ENCODE data around the gene FA2H.
"Not testable (repeated sequence)": the region's sequence is repeated elsewhere in the genome, so short reads cannot be mapped to it uniquely, and the experiment has no call there.

FA2H gene

DNA sequence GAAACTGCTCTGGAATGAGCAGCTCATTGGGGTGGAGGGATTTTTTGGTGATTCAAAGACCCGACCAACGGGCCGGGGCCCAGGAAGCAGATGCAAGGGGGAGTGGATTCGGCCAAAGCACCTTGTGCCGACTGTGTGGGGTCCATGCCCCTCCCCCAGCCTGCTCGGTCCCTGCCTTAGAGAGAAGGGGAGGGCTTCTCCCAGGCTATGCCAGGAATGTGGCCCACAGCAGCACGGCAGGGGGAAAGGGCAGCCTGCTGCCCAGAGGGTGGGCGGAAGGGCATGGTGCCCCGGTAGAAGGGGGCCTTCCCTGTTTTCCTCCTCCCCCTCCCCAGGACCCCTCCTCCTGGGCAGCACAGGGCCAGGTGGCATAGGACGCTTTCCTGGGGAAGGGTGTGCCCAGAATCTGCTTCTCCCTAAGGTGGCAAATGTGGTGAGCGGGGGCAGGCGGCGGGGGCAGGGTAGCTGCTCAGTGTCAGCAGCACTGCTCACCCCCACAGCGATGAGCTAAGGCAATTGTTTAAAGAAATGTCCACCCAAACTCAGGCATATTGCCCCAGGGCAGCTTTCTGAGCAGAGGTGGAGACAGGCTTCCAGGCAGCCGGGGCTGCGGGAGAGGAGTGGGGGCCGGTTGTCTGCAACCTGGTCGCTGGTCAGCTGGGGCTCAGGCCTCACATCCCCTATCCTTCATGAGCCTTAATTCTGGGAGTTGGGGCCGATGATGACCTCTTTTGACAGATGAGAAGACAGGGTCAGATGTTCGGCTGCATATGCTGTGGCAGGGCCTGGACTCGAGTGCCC is 40.1 kb downstream of the FA2H start:
- no peak for DNase-seq
- in situ Hi-C loops (cut with HindIII; ENCODE audit: low pct_ligation_motif_present, low pct_unique_long_range_greater_than_20kb, low sequenced_read_pairs): no loop called here

DNA sequence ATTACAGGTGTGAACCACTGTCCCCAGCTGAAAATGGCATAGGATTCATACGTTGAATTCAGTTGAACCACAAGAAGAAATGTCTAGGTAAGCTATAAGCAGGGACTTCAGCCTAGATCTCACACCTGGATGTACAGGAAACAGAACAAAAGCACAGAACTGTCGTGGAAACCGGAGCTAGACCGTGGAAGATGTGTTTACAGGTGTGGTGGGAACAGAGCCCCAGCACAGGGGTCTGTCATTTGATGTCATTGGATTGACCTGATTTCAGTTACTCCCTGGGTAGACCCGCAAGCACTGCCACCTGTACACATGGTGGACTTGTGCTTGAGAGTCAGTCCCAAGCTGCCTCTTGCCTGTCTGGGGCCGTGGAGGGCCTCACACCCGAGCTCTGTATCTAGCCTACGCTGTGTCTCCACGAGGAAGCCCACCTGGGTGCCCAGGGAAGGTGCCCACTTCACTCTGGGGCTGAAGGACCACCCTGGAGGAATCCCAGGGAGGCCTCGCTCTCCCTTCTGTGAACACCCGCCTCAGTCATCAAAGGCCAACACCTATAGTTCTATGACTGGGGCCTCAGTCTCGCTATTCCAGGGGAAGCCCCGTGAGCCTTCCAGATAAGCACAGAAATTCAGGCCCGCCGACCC is 41.8 kb downstream of the FA2H start:
- no peak for DNase-seq
- in situ Hi-C loops (cut with HindIII; ENCODE audit: low pct_ligation_motif_present, low pct_unique_long_range_greater_than_20kb, low sequenced_read_pairs): no loop called here

DNA sequence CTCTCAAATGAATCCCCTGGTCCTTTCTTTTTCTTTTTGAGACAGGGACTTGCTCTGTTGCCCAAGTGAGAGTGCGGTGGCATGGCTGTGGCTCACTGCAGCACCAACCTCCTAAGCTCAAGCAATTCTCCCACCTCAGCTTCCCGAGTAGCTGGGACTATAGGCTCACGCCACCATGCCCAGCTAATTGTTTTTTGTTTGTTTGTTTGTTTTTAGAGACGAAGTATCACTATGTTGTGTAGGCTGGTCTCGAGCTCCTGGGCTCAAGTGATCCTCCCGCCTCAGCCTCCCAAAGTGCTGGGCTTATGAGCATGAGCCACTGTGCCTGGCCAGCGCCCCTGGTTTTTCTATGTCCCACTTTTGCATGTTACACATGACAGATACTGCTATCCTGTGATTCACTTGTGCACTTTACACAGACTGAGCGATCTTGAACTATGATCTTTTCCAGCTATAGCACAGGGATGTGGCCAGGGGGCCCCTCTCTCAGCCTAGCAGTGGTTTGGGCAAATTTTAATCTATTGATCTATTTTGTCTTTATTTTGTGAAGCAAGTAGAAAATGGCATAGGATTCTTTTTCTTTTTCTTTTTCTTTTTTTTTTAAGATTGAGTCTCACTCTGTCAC is 42.7 kb downstream of the FA2H start:
- DNase-seq: no peak
- in situ Hi-C loops (cut with HindIII; ENCODE audit: low pct_ligation_motif_present, low pct_unique_long_range_greater_than_20kb, low sequenced_read_pairs): no loop called here

DNA sequence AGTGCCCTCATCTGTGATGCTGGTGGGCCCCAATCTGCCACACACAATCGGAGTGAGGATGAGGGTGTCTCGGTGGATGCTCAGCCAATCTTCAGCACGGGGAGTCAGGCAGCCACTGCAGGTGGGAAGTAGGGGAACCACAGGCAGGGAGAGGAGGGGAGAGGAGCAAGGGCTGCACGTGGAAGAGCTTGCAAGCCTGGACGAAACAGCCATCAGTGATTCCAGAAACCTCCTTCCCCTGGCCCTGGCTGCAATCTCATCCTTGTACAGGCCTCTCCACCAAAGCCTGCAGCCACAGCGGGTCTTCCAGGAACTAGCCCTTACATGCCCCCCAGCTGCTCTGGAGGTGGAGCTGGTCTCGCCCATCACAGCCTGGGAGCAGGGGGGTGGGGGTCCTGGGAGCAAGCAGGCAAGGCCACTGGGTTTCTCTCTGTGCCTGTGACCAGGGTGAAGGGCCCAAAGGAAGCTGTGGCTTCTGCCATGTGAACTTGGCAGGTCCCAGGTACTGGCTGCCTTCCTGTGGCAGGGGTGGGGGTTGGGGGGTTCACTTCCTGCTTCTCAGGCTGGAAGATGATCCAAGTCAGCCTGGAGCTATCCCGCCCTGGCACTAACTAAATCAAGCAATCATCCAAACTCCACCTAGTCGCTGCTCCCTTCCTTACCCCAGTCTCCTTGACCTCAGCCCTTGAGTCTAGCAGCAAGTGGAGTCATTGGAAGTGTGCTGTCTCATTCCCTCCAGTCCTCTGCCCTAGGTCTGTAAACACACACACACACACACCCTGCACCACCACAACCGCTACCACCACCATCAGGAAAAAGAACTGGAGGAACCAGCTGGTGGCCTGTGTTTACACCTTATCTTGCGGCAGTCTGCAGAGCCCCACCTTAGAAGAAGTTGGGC is 44.6 kb downstream of the FA2H start:
- no peak for DNase-seq
- in situ Hi-C loops (cut with HindIII; ENCODE audit: low pct_ligation_motif_present, low pct_unique_long_range_greater_than_20kb, low sequenced_read_pairs): no loop called here

DNA sequence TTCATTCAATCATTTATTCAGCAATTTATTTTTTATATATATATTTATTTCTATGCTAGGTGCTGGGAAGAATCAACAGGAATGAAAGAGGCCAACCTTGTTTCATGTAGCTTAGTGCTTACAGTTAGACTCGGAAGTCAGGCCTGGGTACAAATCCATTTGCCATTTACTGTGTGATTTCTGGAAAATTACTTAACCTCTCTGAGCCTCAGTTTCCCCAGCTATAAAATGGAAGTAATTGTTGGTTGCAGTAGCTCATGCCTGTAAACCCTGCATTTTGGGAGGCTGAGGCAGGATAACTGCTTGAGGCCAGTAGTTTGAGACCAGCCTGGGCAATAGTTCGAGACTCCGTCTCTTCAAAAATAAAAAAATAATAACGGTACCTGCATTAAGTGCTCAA is 46.7 kb downstream of the FA2H start:
- in situ Hi-C loops (cut with HindIII; ENCODE audit: low pct_ligation_motif_present, low pct_unique_long_range_greater_than_20kb, low sequenced_read_pairs): no loop called here

DNA sequence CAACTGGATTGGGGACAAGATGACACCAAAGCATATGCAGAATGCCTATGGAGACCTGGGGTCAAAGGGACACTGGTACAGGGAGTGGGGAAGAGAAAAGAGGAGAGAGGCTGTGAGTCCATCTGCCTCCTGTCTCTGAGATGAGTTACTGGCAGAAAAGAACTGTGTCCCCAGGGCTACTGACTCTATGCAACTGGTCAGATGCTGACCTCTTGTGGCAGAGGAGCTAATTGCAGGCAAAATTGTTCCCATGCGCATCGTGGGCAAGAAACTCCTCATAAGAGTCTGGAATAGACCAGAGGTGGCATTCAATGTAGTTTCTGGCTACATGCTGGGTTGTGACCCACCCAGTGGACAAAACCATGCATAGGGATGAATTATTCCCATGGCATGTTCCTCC is 47.9 kb downstream of the FA2H start:
- peak; percentile 16 for DNase-seq
- in situ Hi-C loops (cut with HindIII; ENCODE audit: low pct_ligation_motif_present, low pct_unique_long_range_greater_than_20kb, low sequenced_read_pairs): no loop called here

More for the DNA sequence above, 46.7 kb downstream of the FA2H start:
- DNase-seq: no peak

DNA sequence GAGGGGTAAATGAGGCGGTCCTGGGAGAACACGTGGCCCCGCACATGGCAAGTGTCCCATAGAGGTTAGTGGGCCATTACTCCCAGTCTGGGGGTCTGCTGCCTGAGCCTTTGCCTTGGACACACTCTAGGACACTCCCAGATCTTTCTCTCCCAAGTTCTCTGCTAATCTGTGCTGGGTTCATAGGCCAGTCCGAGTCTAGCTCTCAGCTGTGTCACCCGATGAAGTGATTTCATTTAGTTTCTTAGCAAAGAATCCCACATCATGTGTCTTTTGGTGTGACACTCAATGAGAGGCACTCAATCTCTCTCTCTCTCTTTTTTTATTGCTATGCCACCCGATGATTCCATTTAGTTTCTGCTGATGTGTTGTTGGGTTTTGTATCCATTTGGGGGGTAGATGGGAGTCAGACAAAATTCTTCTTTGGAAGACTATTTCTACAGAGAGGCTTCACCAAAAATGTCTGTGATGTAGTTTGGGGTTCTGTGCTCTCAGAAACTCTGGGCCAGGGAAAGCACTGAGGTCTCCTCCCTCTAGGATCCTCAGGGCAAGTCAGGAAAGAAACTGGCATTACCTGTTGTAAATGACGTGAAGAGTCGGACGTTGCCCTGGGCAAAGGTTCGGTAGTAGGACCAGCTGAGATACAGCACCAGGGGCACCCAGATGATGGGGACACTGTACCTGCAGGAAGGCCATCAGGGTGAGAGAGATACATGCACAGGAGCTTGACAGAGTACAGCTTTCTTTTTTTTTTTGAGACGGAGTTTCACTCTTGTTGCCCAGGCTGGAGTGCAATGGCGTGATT is 48.8 kb downstream of the FA2H start:
- in situ Hi-C loops (cut with HindIII; ENCODE audit: low pct_ligation_motif_present, low pct_unique_long_range_greater_than_20kb, low sequenced_read_pairs): no loop called here

DNA sequence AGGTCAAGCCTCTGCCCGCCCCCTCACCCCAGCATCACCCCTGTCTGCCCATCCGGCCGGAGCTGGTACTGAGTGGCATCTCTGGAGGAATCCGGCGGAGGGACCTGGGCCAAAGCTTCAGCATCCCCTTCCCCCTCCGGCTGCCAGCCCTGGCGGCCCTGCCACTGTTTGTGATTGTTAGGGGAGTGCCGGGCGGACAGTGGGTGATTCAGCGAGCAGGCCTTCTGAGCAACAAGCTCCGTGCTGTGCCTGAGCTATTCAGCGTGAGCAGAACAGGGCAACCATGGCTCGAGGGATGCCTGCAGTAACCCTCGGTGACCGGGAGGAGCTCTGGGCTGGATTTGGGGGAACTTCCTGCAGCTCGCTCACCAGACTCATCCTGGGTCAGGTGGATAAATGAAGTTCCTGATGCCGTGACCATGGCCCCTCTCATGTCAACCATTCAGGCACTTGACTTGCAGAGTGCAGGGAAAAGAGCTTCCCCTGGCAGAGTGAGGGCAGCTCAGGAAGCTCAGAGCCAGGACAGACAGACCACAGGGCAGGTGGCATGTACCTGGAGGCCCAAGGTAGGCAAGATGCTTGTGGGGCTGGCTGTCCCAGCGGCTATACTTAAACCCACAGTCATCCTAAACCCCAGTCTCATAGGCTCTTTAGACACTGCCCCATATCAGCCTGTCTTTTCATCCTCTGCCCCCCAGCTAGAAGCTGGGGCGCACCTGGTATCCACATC is 49.6 kb downstream of the FA2H start:
- DNase-seq: no peak
- in situ Hi-C loops (cut with HindIII; ENCODE audit: low pct_ligation_motif_present, low pct_unique_long_range_greater_than_20kb, low sequenced_read_pairs): no loop called here

More for the DNA sequence above, 48.8 kb downstream of the FA2H start:
- no peak for DNase-seq

DNA sequence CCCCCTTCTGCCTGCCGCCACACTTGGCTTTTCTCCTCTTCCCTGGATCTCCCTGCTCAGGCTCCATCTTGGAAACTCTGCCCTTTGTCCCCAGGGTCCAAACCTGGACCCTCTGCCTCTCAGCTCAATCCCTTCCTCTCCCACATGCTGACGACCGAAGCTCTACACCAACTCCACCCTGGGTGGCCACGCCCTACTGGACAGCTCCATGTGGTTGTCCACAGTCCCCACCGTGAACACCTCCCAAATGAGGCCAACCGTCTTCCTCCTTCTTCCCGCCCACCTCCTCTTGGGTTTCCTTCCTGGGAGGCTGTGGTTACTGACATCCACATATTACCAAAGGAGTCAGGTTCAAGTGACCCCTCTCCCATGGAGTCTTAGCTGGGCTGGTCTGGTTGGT is 51.4 kb downstream of the FA2H start:
- DNase-seq: no peak
- in situ Hi-C loops (cut with HindIII; ENCODE audit: low pct_ligation_motif_present, low pct_unique_long_range_greater_than_20kb, low sequenced_read_pairs): no loop called here

DNA sequence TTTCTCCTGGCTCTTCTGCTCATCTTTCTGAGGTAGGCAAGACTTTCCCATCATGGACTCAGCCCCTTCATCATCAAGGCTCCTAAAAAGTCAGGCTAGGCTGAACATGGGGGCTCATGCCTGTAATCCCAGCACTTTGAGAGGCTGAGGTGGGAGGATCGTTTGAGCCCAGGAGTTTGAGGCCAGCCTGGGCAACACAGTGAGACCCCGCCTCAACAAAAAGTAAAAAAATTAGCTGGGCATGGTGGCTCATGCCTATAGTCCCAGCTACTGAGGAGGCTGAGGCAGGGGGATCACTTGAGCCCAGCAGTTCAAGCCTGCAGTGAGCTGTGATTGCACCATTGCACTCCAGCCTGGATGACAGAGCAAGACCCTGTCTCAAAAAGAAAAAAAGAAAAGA is 52.5 kb downstream of the FA2H start:
- in situ Hi-C loops (cut with HindIII; ENCODE audit: low pct_ligation_motif_present, low pct_unique_long_range_greater_than_20kb, low sequenced_read_pairs): not testable (repeated sequence)

DNA sequence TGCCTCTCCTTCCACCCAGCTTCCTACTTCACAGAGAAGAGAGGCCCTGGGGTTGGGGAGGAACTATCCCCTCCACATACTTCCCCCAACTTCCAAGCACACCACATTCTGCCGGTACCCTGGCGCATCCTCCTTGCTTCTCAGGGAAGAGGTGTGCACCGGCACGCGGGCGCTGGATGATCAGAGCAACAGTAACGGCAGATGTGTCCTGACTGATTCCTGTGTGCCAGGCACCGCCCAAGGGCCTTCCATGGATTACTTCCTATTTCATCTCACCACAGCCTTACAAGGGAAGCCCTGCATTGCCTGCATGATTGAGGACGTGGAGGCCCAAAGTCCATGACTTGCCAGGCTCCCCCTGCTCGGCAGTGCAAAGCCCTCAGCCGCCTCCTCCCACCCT is 52.9 kb downstream of the FA2H start:
- DNase-seq: no peak
- in situ Hi-C loops (cut with HindIII; ENCODE audit: low pct_ligation_motif_present, low pct_unique_long_range_greater_than_20kb, low sequenced_read_pairs): no loop called here

More for the DNA sequence above, 52.5 kb downstream of the FA2H start:
- not testable (repeated sequence) for DNase-seq

DNA sequence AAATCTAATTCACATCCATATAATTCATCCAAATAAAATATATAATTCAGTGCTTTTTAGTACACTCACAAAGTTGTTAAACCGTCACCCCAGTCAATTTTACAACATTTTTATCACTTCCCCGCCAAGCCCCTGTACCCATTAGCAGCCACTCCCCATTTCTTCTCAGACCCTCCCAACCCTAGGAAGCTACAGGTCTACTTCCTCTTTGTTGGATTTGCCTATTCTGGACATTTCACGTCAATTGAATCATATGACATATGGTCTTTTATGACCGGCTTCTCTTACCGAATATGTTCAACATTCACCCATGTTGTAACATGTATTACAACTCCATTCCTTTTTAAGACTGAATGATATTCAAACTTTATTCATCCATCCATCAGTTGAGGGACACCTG is 54.0 kb downstream of the FA2H start:
- no peak for DNase-seq
- in situ Hi-C loops (cut with HindIII; ENCODE audit: low pct_ligation_motif_present, low pct_unique_long_range_greater_than_20kb, low sequenced_read_pairs): no loop called here

DNA sequence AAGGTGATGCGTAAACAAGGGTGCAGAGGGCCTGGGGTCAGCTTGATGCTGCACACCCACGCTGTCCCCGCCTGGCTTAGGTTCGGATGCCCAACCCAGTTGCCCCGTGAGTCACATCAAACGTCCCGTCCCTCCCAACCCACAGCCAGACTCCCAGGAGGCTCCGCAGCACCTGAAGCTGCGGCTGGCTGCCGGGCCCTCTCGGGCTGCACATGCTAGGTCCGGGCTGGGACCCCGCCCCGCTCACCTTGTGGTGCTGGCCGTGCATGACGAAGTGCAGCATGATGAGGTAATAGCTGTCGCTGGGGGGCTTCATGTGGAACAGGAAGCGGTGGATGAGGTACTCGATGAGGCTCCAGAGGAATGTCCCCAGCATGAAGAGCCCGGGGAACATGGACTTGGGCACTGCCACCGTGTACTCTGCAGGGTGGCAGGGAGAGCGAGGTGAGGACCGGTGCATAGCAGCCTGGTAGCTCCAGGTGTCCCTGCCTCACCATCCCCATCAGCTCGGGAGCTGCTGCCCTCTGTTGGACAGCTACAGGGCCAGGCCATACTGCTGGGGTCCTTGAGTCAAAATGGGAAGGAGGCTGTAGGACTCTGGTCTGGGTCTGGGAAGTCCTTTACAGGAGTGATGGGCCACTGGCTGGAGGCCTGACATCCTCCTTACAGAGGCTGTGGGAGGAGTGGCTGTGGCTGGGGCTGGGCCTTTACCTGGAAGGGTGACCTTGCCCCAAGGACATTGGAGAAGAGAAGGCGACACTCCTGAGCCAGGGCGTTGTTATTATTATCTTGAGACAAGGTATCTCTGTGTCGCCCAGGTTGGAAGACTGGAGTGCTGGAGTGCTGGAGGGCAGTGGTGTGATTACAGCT is 55.6 kb downstream of the FA2H start:
- in situ Hi-C loops (cut with HindIII; ENCODE audit: low pct_ligation_motif_present, low pct_unique_long_range_greater_than_20kb, low sequenced_read_pairs): no loop called here
- no peak for DNase-seq

DNA sequence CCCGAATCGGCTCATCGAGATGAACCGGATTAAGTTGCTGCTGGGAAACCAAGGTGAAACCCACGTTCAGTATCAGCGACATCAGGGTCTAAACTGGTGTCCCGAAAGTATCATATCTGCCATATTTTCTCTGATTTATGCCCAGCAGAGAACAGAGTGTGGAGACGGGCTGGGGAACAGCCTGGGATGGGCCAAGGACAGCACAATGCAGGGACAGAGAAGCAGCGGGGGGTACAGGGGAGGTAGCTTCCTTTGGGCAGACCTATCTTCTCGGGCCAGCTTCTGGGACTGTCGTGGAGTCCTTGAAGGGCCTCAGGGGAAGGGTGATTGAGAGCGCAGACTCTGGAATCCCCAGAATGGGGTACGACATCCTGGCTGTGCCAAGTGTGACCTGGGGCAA is 56.5 kb downstream of the FA2H start:
- in situ Hi-C loops (cut with HindIII; ENCODE audit: low pct_ligation_motif_present, low pct_unique_long_range_greater_than_20kb, low sequenced_read_pairs): no loop called here

DNA sequence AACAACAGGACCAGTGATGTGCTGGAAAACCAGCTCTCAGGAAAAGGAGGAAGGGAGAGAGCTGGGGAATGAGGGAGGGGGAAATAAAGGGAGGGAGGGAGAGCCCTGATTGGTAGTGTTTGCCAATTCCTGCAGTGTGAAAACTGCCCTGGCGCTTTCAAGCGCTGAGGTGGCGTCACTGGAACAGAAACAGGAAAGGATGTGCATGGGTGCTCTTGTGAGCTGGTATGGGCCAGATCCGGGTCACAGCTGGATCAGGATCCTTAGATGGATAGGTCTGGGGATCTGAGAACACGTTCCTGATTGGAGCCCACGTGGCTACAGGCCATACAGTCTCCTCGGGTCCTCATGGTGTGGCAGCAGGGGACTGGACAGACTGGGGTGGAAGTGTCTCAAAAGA is 57.3 kb downstream of the FA2H start:
- no peak for DNase-seq
- in situ Hi-C loops (cut with HindIII; ENCODE audit: low pct_ligation_motif_present, low pct_unique_long_range_greater_than_20kb, low sequenced_read_pairs): no loop called here

More for the DNA sequence above, 56.5 kb downstream of the FA2H start:
- no peak for DNase-seq

DNA sequence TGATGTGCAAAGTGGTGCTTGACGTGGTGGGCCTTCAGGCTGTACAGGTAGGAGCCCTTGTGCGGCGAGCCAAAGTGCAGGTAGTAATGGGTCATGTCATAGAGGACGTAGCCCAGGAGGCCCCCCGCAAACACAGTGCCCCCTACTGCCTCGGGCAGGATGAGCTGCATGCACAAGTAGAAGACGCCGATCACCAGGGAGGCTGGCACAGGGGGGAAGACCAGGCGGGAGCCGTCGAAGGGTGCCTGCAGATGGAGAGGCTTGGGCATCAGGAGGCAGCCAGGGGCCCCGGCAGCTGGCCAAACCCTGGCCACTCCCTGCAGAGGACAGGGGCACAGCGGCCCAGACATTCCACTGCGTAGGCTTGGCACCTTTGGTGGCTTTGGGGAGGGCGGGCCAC is 58.3 kb downstream of the FA2H start:
- DNase-seq: no peak
- in situ Hi-C loops (cut with HindIII; ENCODE audit: low pct_ligation_motif_present, low pct_unique_long_range_greater_than_20kb, low sequenced_read_pairs): no loop called here

DNA sequence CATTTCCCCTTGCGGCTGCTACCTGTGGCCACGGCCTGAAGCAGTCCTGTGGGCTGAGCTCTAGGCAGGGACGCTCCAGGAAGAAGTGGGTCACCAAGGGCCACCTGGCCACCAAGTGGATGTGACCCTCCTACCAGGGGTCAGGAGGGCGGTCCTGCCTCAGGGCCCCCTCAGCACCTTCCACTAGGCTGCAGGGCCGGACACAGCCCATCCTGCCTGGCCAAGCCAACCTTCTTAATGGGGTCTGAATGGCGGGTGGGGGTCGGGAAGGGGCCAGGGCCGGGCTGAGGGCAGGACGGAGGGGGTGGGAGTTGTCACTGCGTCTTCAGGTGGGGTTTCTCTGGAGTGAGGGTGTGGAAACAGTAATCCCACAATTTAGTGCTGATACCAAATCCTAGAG is 60.7 kb downstream of the FA2H start:
- in situ Hi-C loops (cut with HindIII; ENCODE audit: low pct_ligation_motif_present, low pct_unique_long_range_greater_than_20kb, low sequenced_read_pairs): no loop called here

More for the DNA sequence above, 60.7 kb downstream of the FA2H start:
- no peak for DNase-seq

Measured in ACHN (cell line).